ENCODE measurements around the gene SH3RF3. TPM values are rescaled to one million over a fixed set of nuclear protein-coding genes. Genes with fewer than 3 reads are reported as not detected.

SH3RF3 gene
- total RNA-seq, 1 experiment from 2014 or later: not detected

DNA sequence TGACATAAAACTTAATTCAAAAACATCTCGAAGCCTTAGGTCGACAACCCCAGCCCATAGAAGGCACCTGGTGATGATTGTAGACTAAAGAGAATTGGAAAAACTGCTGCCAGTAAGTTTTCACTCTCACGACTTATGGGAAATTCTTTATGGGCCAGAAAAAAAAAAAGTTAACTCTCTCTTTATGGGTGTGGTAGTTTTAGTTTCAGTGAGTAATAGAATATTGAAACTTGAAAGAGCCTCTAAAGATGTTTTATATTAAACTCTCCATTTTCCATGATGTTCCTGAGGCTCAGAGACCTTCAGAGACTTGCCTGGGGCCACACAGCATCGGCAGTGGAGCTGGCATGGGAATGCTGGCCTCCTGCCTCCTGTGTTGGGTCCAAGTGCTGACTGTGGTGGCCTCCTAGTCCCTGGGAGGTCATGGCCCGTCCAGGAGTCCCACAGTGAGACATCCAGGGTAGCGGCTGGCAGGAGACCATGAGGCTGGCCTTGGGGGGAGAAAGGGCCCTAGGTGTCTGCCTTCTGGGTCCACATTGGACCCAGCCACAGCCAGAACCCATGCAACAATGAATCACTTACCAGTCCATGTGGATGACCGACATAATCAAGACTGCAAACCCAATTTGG, 325.9 kb downstream of the SH3RF3 start:
- H3K9ac ChIP-seq (ENCODE audit: low read length): no peak overlapping the region
- H3K36me3 ChIP-seq (ENCODE audit: control insufficient read depth in 1 of 2, insufficient read depth in 2 of 2, low read length in 2 of 2): no peaks in the 10 kb centered on the region
- H3K4me3 ChIP-seq (replicated peaks in 1 of 2; ENCODE audit: low read depth in 1 of 2, low read length in 2 of 2): no peak overlapping the region
- intact Hi-C loops (cut with micrococcal nuclease): no loop called here
- no peak for TF ChIP-seq ZBTB33 (IDR thresholded peaks at IDR 0.05; ENCODE audit: extremely low read depth, insufficient replicate concordance, low read length)
- no peak for TF ChIP-seq EGR1 (IDR thresholded peaks at IDR 0.05; ENCODE audit: low read depth)
- TF ChIP-seq EZH2phosphoT487 (IDR thresholded peaks at IDR 0.05; ENCODE audit: borderline replicate concordance): no peak
- TF ChIP-seq CEBPB (IDR thresholded peaks at IDR 0.05; ENCODE audit: low read depth): no peak
- TF ChIP-seq REST (IDR thresholded peaks at IDR 0.05; ENCODE audit: low read depth): no peak
- TF ChIP-seq POLR2A (IDR thresholded peaks at IDR 0.05; ENCODE audit: borderline replicate concordance, extremely low read depth, insufficient read depth, insufficient read length): no peak
- no peak for TF ChIP-seq EZH2 (IDR thresholded peaks at IDR 0.05)
- TF ChIP-seq MAX (IDR thresholded peaks at IDR 0.05): no peak
- no peak for TF ChIP-seq RAD21 (IDR thresholded peaks at IDR 0.05; ENCODE audit: low read depth)
- no peak for TF ChIP-seq TCF7L2 (IDR thresholded peaks at IDR 0.05; ENCODE audit: borderline replicate concordance, extremely low read depth, insufficient read depth, insufficient read length)
- TF ChIP-seq ELF1 (IDR thresholded peaks at IDR 0.05; ENCODE audit: borderline replicate concordance, low read depth): no peak
- TF ChIP-seq SIN3A (IDR thresholded peaks at IDR 0.05; ENCODE audit: low read depth): no peak
- no peak for TF ChIP-seq POLR2AphosphoS5 (IDR thresholded peaks at IDR 0.05; ENCODE audit: low read depth, low read length)
- TF ChIP-seq SRF (IDR thresholded peaks at IDR 0.05; ENCODE audit: low read depth): no peak
- peaks cover 4 to 11% of the 10 kb centered on the region in 2 experiments; a peak in 3 of 4 replicates for H3K4me1 ChIP-seq (ENCODE audit: control insufficient read depth in 1 of 2, insufficient read depth in 2 of 2, low read length in 2 of 2)
- no peak overlapping the region for H3K27ac ChIP-seq (ENCODE audit: low read depth, low read length)
- no peaks in the 10 kb centered on the region for H4K20me1 ChIP-seq (ENCODE audit: insufficient read depth)
- H3K9me2 ChIP-seq (ENCODE audit: insufficient read depth): no peaks in the 10 kb centered on the region
- RAD21 ChIA-PET (ENCODE audit: low non-redundant PET in 1 of 2, low total read pairs in 2 of 2, uncharacterized antibody in 2 of 2, unreplicated experiment in 2 of 2): no interaction called here
- no TSS peak for BruUV-seq (replicated peaks)
- H3K4me2 ChIP-seq (ENCODE audit: low read length): no peak overlapping the region
- no peak overlapping the region for H2AFZ ChIP-seq (ENCODE audit: low read depth, low read length, poor library complexity, severe bottlenecking)
- no peaks in the 10 kb centered on the region for H3K79me2 ChIP-seq (ENCODE audit: insufficient read depth, low read length)
- POLR2A ChIA-PET: no interaction called here
- CTCF ChIA-PET: no interaction called here
- DNase-seq (ENCODE audit: low read depth, low spot score) (no peak), ATAC-seq (no peak)
- H3K9me3 ChIP-seq (ENCODE audit: control insufficient read depth in 1 of 2, insufficient read depth in 1 of 2, low read depth in 1 of 2, low read length in 2 of 2): no peaks in the 10 kb centered on the region
- H3K27me3 ChIP-seq (ENCODE audit: insufficient read depth, low read length): peaks cover 12% of the 10 kb centered on the region; the same call in 1 of the 2 replicates

Data from HCT116 (cell line).